Measurements from ENCODE around the gene PTPN13.

The PTPN13 gene

GRCh38 chr4:86769794-86770193 is 175.7 kb downstream of the PTPN13 start:
- no peak overlapping the region for H3K27ac ChIP-seq (ENCODE audit: poor library complexity, severe bottlenecking)
- H3K9me3 ChIP-seq (ENCODE audit: severe bottlenecking): no peaks in the 10 kb centered on the region
- TF ChIP-seq CTCF (IDR thresholded peaks at IDR 0.05; ENCODE audit: poor library complexity, severe bottlenecking): no peak
- no peak for DNase-seq (ENCODE audit: low spot score)
- peaks cover 87% of the 10 kb centered on the region for H3K36me3 ChIP-seq (ENCODE audit: low read depth)
- ATAC-seq (ENCODE audit: low read depth): no peak
- H3K4me3 ChIP-seq (ENCODE audit: severe bottlenecking): no peak overlapping the region
- H3K4me1 ChIP-seq (ENCODE audit: insufficient read depth, poor library complexity, severe bottlenecking): no peaks in the 10 kb centered on the region
- H3K27me3 ChIP-seq (ENCODE audit: insufficient read depth, poor library complexity, severe bottlenecking): no peaks in the 10 kb centered on the region

GRCh38 chr4:86771141-86771540 is 177.0 kb downstream of the PTPN13 start:
- no peak for ATAC-seq (ENCODE audit: low read depth)
- no peak for DNase-seq (ENCODE audit: low spot score)
- no peak overlapping the region for H3K27ac ChIP-seq (ENCODE audit: poor library complexity, severe bottlenecking)

GRCh38 chr4:86775061-86775460 is 180.9 kb downstream of the PTPN13 start:
- Histone ChIP-seq H3K36me3 (ENCODE audit: low read depth) (peaks cover 68% of the 10 kb centered on the region), H3K4me3 (ENCODE audit: severe bottlenecking) (no peak overlapping the region), H3K27ac (ENCODE audit: poor library complexity, severe bottlenecking) (no peak overlapping the region), H3K9me3 (ENCODE audit: severe bottlenecking) (no peaks in the 10 kb centered on the region), H3K4me1 (ENCODE audit: insufficient read depth, poor library complexity, severe bottlenecking) (no peaks in the 10 kb centered on the region), H3K27me3 (ENCODE audit: insufficient read depth, poor library complexity, severe bottlenecking) (no peaks in the 10 kb centered on the region)
- ATAC-seq (ENCODE audit: low read depth): no peak
- DNase-seq (ENCODE audit: low spot score): no peak
- TF ChIP-seq CTCF (IDR thresholded peaks at IDR 0.05; ENCODE audit: poor library complexity, severe bottlenecking): no peak

More at GRCh38 chr4:86771141-86771540, 177.0 kb downstream of the PTPN13 start:
- H3K4me1 ChIP-seq (ENCODE audit: insufficient read depth, poor library complexity, severe bottlenecking): no peaks in the 10 kb centered on the region
- peaks cover 89% of the 10 kb centered on the region for H3K36me3 ChIP-seq (ENCODE audit: low read depth)
- no peaks in the 10 kb centered on the region for H3K27me3 ChIP-seq (ENCODE audit: insufficient read depth, poor library complexity, severe bottlenecking)
- H3K9me3 ChIP-seq (ENCODE audit: severe bottlenecking): no peaks in the 10 kb centered on the region
- H3K4me3 ChIP-seq (ENCODE audit: severe bottlenecking): no peak overlapping the region
- no peak for TF ChIP-seq CTCF (IDR thresholded peaks at IDR 0.05; ENCODE audit: poor library complexity, severe bottlenecking)

- Histone ChIP-seq H3K27ac (ENCODE audit: poor library complexity, severe bottlenecking) (no peak overlapping the region), H3K4me1 (ENCODE audit: insufficient read depth, poor library complexity, severe bottlenecking) (no peaks in the 10 kb centered on the region), H3K27me3 (ENCODE audit: insufficient read depth, poor library complexity, severe bottlenecking) (no peaks in the 10 kb centered on the region), H3K36me3 (ENCODE audit: low read depth) (peaks cover 64% of the 10 kb centered on the region), H3K9me3 (ENCODE audit: severe bottlenecking) (no peaks in the 10 kb centered on the region), H3K4me3 (ENCODE audit: severe bottlenecking) (no peak overlapping the region)
- ATAC-seq (ENCODE audit: low read depth) (no peak), DNase-seq (ENCODE audit: low spot score) (no peak)
- no peak for TF ChIP-seq CTCF (IDR thresholded peaks at IDR 0.05; ENCODE audit: poor library complexity, severe bottlenecking)
Observed at GRCh38 chr4:86778175-86778574, 184.1 kb downstream of the PTPN13 start.

GRCh38 chr4:86788826-86789225 is 194.7 kb downstream of the PTPN13 start:
- TF ChIP-seq CTCF (IDR thresholded peaks at IDR 0.05; ENCODE audit: poor library complexity, severe bottlenecking): no peak
- DNase-seq (ENCODE audit: low spot score): no peak
- Histone ChIP-seq H3K9me3 (ENCODE audit: severe bottlenecking) (no peaks in the 10 kb centered on the region), H3K27me3 (ENCODE audit: insufficient read depth, poor library complexity, severe bottlenecking) (no peaks in the 10 kb centered on the region), H3K4me3 (ENCODE audit: severe bottlenecking) (no peak overlapping the region), H3K4me1 (ENCODE audit: insufficient read depth, poor library complexity, severe bottlenecking) (no peaks in the 10 kb centered on the region), H3K27ac (ENCODE audit: poor library complexity, severe bottlenecking) (no peak overlapping the region), H3K36me3 (ENCODE audit: low read depth) (peaks cover 59% of the 10 kb centered on the region)
- no peak for ATAC-seq (ENCODE audit: low read depth)

Measured in RWPE2 (cell line).